ENCODE data around the gene SMLR1. TPM values are rescaled to one million over a fixed set of nuclear protein-coding genes. Genes with fewer than 3 reads are reported as not detected.

SMLR1 gene
- total RNA-seq, 1 experiment from 2014 or later: not detected

DNA sequence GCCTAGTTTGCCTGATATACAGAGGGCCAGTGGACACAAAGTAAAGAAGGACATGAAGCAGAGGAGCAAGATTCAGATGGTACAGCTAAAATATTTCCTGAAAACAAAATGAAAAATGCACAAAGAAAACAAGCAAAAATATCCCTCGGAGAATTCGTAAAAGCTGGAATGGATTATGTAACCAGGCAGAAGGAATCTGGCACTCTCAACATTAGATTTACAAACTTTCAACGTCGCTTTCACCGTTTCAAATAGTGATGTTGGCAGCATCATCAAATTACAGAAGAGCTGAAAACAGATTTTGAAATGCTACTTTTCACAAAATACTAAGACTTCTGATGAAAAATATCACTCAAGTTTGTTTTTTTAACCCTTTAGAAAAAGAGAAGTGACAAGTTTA, 11.7 kb downstream of the SMLR1 start:
- CTCF ChIA-PET: no interaction called here
- POLR2A ChIA-PET (ENCODE audit: low non-redundant PET): no interaction called here

GRCh38 chr6:130839379-130839778, 12.2 kb downstream of the SMLR1 start:
- BruUV-seq (replicated peaks): no TSS peak
- intact Hi-C loops (cut with micrococcal nuclease; ENCODE audit: unreplicated experiment): no loop called here
- H3K36me3 ChIP-seq (ENCODE audit: insufficient read depth, low read length, poor library complexity, severe bottlenecking): peaks cover 11% of the 10 kb centered on the region
- ChIA-PET CTCF (no interaction called here), POLR2A (ENCODE audit: low non-redundant PET) (no interaction called here)
- H3K4me1 ChIP-seq (ENCODE audit: insufficient read depth, low read length, poor library complexity, severe bottlenecking): no peaks in the 10 kb centered on the region
- H3K27me3 ChIP-seq (replicated peaks; ENCODE audit: insufficient read depth, low read depth, low read length, poor library complexity): no peaks in the 10 kb centered on the region
- H3K4me3 ChIP-seq (ENCODE audit: low read depth, low read length, poor library complexity, severe bottlenecking): no peak overlapping the region
- DNase-seq (ENCODE audit: low spot score): no peak
- H3K27ac ChIP-seq (ENCODE audit: low read depth, low read length, poor library complexity, severe bottlenecking): no peak overlapping the region
- no peak for TF ChIP-seq EZH2 (IDR thresholded peaks at IDR 0.05; ENCODE audit: borderline replicate concordance, low read depth, low read length, poor library complexity, severe bottlenecking)
- TF ChIP-seq, protein P1, sequence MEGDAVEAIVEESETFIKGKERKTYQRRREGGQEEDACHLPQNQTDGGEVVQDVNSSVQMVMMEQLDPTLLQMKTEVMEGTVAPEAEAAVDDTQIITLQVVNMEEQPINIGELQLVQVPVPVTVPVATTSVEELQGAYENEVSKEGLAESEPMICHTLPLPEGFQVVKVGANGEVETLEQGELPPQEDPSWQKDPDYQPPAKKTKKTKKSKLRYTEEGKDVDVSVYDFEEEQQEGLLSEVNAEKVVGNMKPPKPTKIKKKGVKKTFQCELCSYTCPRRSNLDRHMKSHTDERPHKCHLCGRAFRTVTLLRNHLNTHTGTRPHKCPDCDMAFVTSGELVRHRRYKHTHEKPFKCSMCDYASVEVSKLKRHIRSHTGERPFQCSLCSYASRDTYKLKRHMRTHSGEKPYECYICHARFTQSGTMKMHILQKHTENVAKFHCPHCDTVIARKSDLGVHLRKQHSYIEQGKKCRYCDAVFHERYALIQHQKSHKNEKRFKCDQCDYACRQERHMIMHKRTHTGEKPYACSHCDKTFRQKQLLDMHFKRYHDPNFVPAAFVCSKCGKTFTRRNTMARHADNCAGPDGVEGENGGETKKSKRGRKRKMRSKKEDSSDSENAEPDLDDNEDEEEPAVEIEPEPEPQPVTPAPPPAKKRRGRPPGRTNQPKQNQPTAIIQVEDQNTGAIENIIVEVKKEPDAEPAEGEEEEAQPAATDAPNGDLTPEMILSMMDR (conservative IDR thresholded peaks at IDR 0.05; ENCODE audit: low read depth, low read length): no peak
- H3K9me3 ChIP-seq (ENCODE audit: low read depth, low read length, poor library complexity, severe bottlenecking): no peaks in the 10 kb centered on the region

More for the DNA sequence above, 11.7 kb downstream of the SMLR1 start:
- no peak for DNase-seq (ENCODE audit: low spot score)
- TF ChIP-seq, protein P1 (conservative IDR thresholded peaks at IDR 0.05; ENCODE audit: low read depth, low read length): no peak
- no peak for TF ChIP-seq EZH2 (IDR thresholded peaks at IDR 0.05; ENCODE audit: borderline replicate concordance, low read depth, low read length, poor library complexity, severe bottlenecking)
- Histone ChIP-seq H3K9me3 (ENCODE audit: low read depth, low read length, poor library complexity, severe bottlenecking) (no peaks in the 10 kb centered on the region), H3K27ac (ENCODE audit: low read depth, low read length, poor library complexity, severe bottlenecking) (no peak overlapping the region), H3K27me3 (replicated peaks; ENCODE audit: insufficient read depth, low read depth, low read length, poor library complexity) (no peaks in the 10 kb centered on the region), H3K36me3 (ENCODE audit: insufficient read depth, low read length, poor library complexity, severe bottlenecking) (peaks cover 11% of the 10 kb centered on the region), H3K4me1 (ENCODE audit: insufficient read depth, low read length, poor library complexity, severe bottlenecking) (no peaks in the 10 kb centered on the region), H3K4me3 (ENCODE audit: low read depth, low read length, poor library complexity, severe bottlenecking) (no peak overlapping the region)
- BruUV-seq (replicated peaks): no TSS peak
- intact Hi-C loops (cut with micrococcal nuclease; ENCODE audit: unreplicated experiment): no loop called here

DNA sequence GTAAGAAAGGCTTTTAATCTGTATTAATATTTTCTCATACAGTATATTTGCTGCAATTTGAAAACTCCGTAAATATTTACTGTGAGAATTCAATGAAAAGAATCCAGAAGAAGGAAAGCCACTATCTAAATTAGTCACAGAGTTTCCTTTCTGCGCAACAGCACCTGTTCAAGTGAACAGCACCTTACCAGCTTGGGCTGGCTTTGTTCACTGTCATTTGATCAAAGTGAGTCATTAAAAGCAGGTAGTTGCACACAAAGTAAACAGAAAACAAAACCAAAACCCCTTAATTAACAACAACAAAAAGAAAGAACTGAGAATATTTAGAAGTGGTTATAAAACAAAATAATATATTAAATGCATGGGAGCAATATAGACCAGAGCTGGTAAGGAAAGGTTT, 12.8 kb downstream of the SMLR1 start:
- H3K27ac ChIP-seq (ENCODE audit: low read depth, low read length, poor library complexity, severe bottlenecking): no peak overlapping the region
- H3K36me3 ChIP-seq (ENCODE audit: insufficient read depth, low read length, poor library complexity, severe bottlenecking): peaks cover 11% of the 10 kb centered on the region
- intact Hi-C loops (cut with micrococcal nuclease; ENCODE audit: unreplicated experiment): loop anchor here (5.0 to 10.0 kb wide), 3 partner anchors 518 to 805 kb away; no protein-coding TSS in a partner anchor
- no peaks in the 10 kb centered on the region for H3K4me1 ChIP-seq (ENCODE audit: insufficient read depth, low read length, poor library complexity, severe bottlenecking)
- ChIA-PET CTCF (no interaction called here), POLR2A (ENCODE audit: low non-redundant PET) (no interaction called here)
- H3K9me3 ChIP-seq (ENCODE audit: low read depth, low read length, poor library complexity, severe bottlenecking): no peaks in the 10 kb centered on the region
- DNase-seq (ENCODE audit: low spot score): no peak
- no peaks in the 10 kb centered on the region for H3K27me3 ChIP-seq (replicated peaks; ENCODE audit: insufficient read depth, low read depth, low read length, poor library complexity)
- BruUV-seq (replicated peaks): no TSS peak
- no peak for TF ChIP-seq EZH2 (IDR thresholded peaks at IDR 0.05; ENCODE audit: borderline replicate concordance, low read depth, low read length, poor library complexity, severe bottlenecking)
- TF ChIP-seq, protein P1 (conservative IDR thresholded peaks at IDR 0.05; ENCODE audit: low read depth, low read length): no peak
- no peak overlapping the region for H3K4me3 ChIP-seq (ENCODE audit: low read depth, low read length, poor library complexity, severe bottlenecking)
